ENCODE results near the gene UMAD1.

Gene UMAD1

GRCh38 chr7:7911369-7912123 lies 271.0 kb downstream of the UMAD1 start:
- no peak for FAIRE-seq
- DNase-seq (ENCODE audit: insufficient read length) = no peak
- TF ChIP-seq POLR2AphosphoS5 (IDR thresholded peaks at IDR 0.05; ENCODE audit: low read depth, low read length) (no peak), POLR2A (IDR thresholded peaks at IDR 0.05; ENCODE audit: low read depth, low read length) (no peak), TAF1 (IDR thresholded peaks at IDR 0.05; ENCODE audit: borderline replicate concordance, low read depth, low read length) (no peak)

GRCh38 chr7:7912937-7913336 lies 272.4 kb downstream of the UMAD1 start:
- DNase-seq (ENCODE audit: insufficient read length) (no peak), FAIRE-seq (no peak)
- TF ChIP-seq POLR2AphosphoS5 (IDR thresholded peaks at IDR 0.05; ENCODE audit: low read depth, low read length) (no peak), TAF1 (IDR thresholded peaks at IDR 0.05; ENCODE audit: borderline replicate concordance, low read depth, low read length) (no peak), POLR2A (IDR thresholded peaks at IDR 0.05; ENCODE audit: low read depth, low read length) (no peak)

- FAIRE-seq (peak; percentile 54), DNase-seq (ENCODE audit: insufficient read length) (no peak)
- TF ChIP-seq POLR2AphosphoS5 (IDR thresholded peaks at IDR 0.05; ENCODE audit: low read depth, low read length) (no peak), TAF1 (IDR thresholded peaks at IDR 0.05; ENCODE audit: borderline replicate concordance, low read depth, low read length) (no peak), POLR2A (IDR thresholded peaks at IDR 0.05; ENCODE audit: low read depth, low read length) (no peak)
These were observed 273.0 kb downstream of the UMAD1 start for GRCh38 chr7:7913504-7913903.

GRCh38 chr7:7914547-7914946 lies 274.0 kb downstream of the UMAD1 start:
- DNase-seq (ENCODE audit: insufficient read length) = no peak
- FAIRE-seq = no peak
- TF ChIP-seq TAF1 (IDR thresholded peaks at IDR 0.05; ENCODE audit: borderline replicate concordance, low read depth, low read length) (no peak), POLR2A (IDR thresholded peaks at IDR 0.05; ENCODE audit: low read depth, low read length) (no peak), POLR2AphosphoS5 (IDR thresholded peaks at IDR 0.05; ENCODE audit: low read depth, low read length) (no peak)

GRCh38 chr7:7916064-7916463 lies 275.5 kb downstream of the UMAD1 start:
- TF ChIP-seq POLR2AphosphoS5 (IDR thresholded peaks at IDR 0.05; ENCODE audit: low read depth, low read length) = no peak
- no peak for TF ChIP-seq POLR2A (IDR thresholded peaks at IDR 0.05; ENCODE audit: low read depth, low read length)
- TF ChIP-seq TAF1 (IDR thresholded peaks at IDR 0.05; ENCODE audit: borderline replicate concordance, low read depth, low read length) = no peak
- DNase-seq (ENCODE audit: insufficient read length) (no peak), FAIRE-seq (no peak)

GRCh38 chr7:7917593-7917992 lies 277.0 kb downstream of the UMAD1 start:
- TF ChIP-seq POLR2A (IDR thresholded peaks at IDR 0.05; ENCODE audit: low read depth, low read length) (no peak), POLR2AphosphoS5 (IDR thresholded peaks at IDR 0.05; ENCODE audit: low read depth, low read length) (no peak), TAF1 (IDR thresholded peaks at IDR 0.05; ENCODE audit: borderline replicate concordance, low read depth, low read length) (no peak)
- no peak for FAIRE-seq
- DNase-seq (ENCODE audit: insufficient read length) = no peak

GRCh38 chr7:7918736-7919448 lies 278.3 kb downstream of the UMAD1 start:
- DNase-seq (ENCODE audit: insufficient read length) (no peak), FAIRE-seq (peak; percentile 90)
- no peak for TF ChIP-seq TAF1 (IDR thresholded peaks at IDR 0.05; ENCODE audit: borderline replicate concordance, low read depth, low read length)
- TF ChIP-seq POLR2AphosphoS5 (IDR thresholded peaks at IDR 0.05; ENCODE audit: low read depth, low read length) = no peak
- no peak for TF ChIP-seq POLR2A (IDR thresholded peaks at IDR 0.05; ENCODE audit: low read depth, low read length)

GRCh38 chr7:7919449-7919945 lies 278.9 kb downstream of the UMAD1 start:
- DNase-seq (ENCODE audit: insufficient read length) (no peak), FAIRE-seq (no peak)
- no peak for TF ChIP-seq POLR2AphosphoS5 (IDR thresholded peaks at IDR 0.05; ENCODE audit: low read depth, low read length)
- no peak for TF ChIP-seq TAF1 (IDR thresholded peaks at IDR 0.05; ENCODE audit: borderline replicate concordance, low read depth, low read length)
- TF ChIP-seq POLR2A (IDR thresholded peaks at IDR 0.05; ENCODE audit: low read depth, low read length) = no peak

- TF ChIP-seq POLR2A (IDR thresholded peaks at IDR 0.05; ENCODE audit: low read depth, low read length) = no peak
- TF ChIP-seq POLR2AphosphoS5 (IDR thresholded peaks at IDR 0.05; ENCODE audit: low read depth, low read length) = no peak
- no peak for TF ChIP-seq TAF1 (IDR thresholded peaks at IDR 0.05; ENCODE audit: borderline replicate concordance, low read depth, low read length)
- FAIRE-seq (peak; percentile 69), DNase-seq (ENCODE audit: insufficient read length) (no peak)
These were observed 279.5 kb downstream of the UMAD1 start for GRCh38 chr7:7920056-7920455.

- DNase-seq (ENCODE audit: insufficient read length) (peak; percentile 7), FAIRE-seq (peak; percentile 81)
- TF ChIP-seq POLR2AphosphoS5 (IDR thresholded peaks at IDR 0.05; ENCODE audit: low read depth, low read length) = no peak
- no peak for TF ChIP-seq TAF1 (IDR thresholded peaks at IDR 0.05; ENCODE audit: borderline replicate concordance, low read depth, low read length)
- no peak for TF ChIP-seq POLR2A (IDR thresholded peaks at IDR 0.05; ENCODE audit: low read depth, low read length)
These were observed 279.9 kb downstream of the UMAD1 start for GRCh38 chr7:7920481-7920880.

- TF ChIP-seq POLR2A (IDR thresholded peaks at IDR 0.05; ENCODE audit: low read depth, low read length) (no peak), POLR2AphosphoS5 (IDR thresholded peaks at IDR 0.05; ENCODE audit: low read depth, low read length) (no peak), TAF1 (IDR thresholded peaks at IDR 0.05; ENCODE audit: borderline replicate concordance, low read depth, low read length) (no peak)
- FAIRE-seq = peak; percentile 62
- DNase-seq (ENCODE audit: insufficient read length) = no peak
These were observed 281.3 kb downstream of the UMAD1 start for GRCh38 chr7:7921830-7922229.
